ENCODE measurements around the gene MYL10.

MYL10 gene

GRCh38 chr7:101563943-101564777, 64.9 kb downstream of the MYL10 start:
- DNase-seq: no peak
